Neutrophil (primary cell): Measurements from ENCODE around the gene ZNRF2.

ENCODE experiments used
- H3K27ac ChIP-seq: fragments of 200-600 bp; sonication (generic); 2 replicates; pipeline ENCODE4 v1.5.1; 2016; ENCODE audit warnings: mild to moderate bottlenecking, moderate library complexity
- H3K27me3 ChIP-seq: fragments of 200-600 bp; sonication (generic); 2 replicates; pipeline ENCODE4 v1.6.0; 2016; ENCODE audit warnings: mild to moderate bottlenecking
- H3K36me3 ChIP-seq: fragments of 200-600 bp; sonication (generic); 2 replicates; pipeline ENCODE4 v1.5.1; 2017
- H3K4me1 ChIP-seq, 2 experiments: fragments of 200-600 bp in 1 of 2; sonication (generic) in 1 of 2; 1 replicate in 1 of 2; 2 replicates in 1 of 2; pipeline versions ENCODE4 v1.5.1 to v1.6.1; 2013 to 2016; ENCODE audit warnings: low read depth in 1 of 2, low read length in 1 of 2, mild to moderate bottlenecking in 1 of 2, moderate library complexity in 1 of 2; ENCODE audit not compliant: control insufficient read depth in 1 of 2, insufficient read depth in 1 of 2
- H3K4me3 ChIP-seq, 2 experiments: fragments of 200-600 bp in 1 of 2; sonication (generic) in 1 of 2; 1 replicate in 1 of 2; 2 replicates in 1 of 2; pipeline ENCODE4 v1.5.1; 2013 to 2016; ENCODE audit warnings: low read depth in 1 of 2, low read length in 1 of 2, mild to moderate bottlenecking in 1 of 2, moderate library complexity in 1 of 2
- H3K9me3 ChIP-seq: fragments of 200-600 bp; sonication (generic); 2 replicates; pipeline ENCODE4 v1.5.1; 2016
- TF ChIP-seq, protein P1 (sequence below): fragments of 200-600 bp; sonication (generic); IDR thresholded peaks from 2 replicates; pipeline ENCODE4 v1.5.1; 2016; ENCODE audit warnings: antibody characterized with exemption

The ZNRF2 gene

GRCh38 chr7:30335763-30336487 is 51.5 kb downstream of the ZNRF2 start:
- H3K4me3 ChIP-seq: no peak overlapping the region
- no peaks in the 10 kb centered on the region for H3K36me3 ChIP-seq
- H3K9me3 ChIP-seq: no peaks in the 10 kb centered on the region
- TF ChIP-seq, protein P1, sequence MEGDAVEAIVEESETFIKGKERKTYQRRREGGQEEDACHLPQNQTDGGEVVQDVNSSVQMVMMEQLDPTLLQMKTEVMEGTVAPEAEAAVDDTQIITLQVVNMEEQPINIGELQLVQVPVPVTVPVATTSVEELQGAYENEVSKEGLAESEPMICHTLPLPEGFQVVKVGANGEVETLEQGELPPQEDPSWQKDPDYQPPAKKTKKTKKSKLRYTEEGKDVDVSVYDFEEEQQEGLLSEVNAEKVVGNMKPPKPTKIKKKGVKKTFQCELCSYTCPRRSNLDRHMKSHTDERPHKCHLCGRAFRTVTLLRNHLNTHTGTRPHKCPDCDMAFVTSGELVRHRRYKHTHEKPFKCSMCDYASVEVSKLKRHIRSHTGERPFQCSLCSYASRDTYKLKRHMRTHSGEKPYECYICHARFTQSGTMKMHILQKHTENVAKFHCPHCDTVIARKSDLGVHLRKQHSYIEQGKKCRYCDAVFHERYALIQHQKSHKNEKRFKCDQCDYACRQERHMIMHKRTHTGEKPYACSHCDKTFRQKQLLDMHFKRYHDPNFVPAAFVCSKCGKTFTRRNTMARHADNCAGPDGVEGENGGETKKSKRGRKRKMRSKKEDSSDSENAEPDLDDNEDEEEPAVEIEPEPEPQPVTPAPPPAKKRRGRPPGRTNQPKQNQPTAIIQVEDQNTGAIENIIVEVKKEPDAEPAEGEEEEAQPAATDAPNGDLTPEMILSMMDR: no peak
- H3K27me3 ChIP-seq: no peaks in the 10 kb centered on the region
- H3K4me1 ChIP-seq: peaks cover under 1 to 2% of the 10 kb centered on the region in 2 experiments
- H3K27ac ChIP-seq: no peak overlapping the region

DNA sequence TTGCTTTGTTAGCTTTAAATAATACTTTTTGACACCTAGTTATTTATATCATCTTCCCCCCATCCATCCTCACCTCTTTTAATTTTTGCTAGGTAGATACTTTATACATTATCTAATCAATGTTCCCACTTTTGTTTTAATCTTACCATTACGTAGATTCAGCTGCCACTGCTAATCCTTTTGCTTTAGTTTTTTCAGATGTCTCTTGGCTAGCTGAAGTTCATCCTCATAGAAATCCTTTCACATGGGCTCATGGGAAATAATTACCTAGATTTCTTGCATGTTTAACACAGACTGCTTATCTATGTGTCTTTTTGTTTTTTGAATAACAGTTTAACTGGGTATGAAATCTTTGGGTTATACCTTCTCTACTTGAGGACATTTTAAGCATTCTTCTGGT is 60.1 kb downstream of the ZNRF2 start:
- TF ChIP-seq, protein P1: no peak
- no peaks in the 10 kb centered on the region for H3K36me3 ChIP-seq
- no peaks in the 10 kb centered on the region for H3K27me3 ChIP-seq
- no peaks in the 10 kb centered on the region for H3K9me3 ChIP-seq
- H3K4me3 ChIP-seq: no peak overlapping the region
- H3K4me1 ChIP-seq: peaks cover 33 to 38% of the 10 kb centered on the region in 2 experiments
- peak overlapping the region; percentile 30 for H3K27ac ChIP-seq

DNA sequence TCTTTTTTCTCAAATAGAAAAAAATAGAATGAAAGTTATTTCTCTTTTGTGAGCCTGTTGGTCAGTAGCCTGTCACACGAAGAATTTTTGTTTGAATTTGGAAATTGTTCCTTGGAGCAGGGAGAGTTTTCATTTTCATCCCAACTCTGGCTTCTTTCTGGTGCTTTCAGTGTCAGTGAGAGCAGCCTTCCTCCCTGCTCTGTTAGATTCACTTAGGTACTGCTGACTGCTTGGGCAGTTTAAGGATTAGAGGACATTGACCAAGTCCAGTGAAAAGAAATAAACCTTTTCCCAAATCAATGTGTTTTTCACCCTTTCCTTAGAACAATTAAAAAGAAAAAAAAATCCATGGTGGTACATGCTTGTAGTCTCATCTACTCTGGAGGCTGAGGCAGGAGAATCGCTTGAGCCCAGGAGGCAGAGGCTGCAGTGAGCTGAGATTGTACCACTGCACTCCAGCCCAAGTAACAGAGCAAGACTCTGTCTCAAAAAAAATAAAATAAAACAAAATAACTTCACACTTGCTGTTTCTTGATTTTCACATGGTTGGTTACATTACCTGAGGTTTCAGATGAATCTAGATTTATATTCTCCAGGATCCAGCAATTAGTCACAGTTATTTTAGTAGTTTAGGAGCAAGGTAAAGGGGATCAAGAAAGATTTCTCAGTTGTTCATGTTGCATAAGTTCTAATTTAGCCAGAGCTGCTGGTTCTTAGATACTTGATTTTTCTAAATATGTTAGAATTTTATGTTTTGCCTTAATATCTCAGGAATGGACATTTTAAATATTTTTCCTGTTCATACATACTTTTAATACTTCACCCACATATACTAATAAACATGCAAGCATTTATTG is 63.1 kb downstream of the ZNRF2 start:
- Histone ChIP-seq H3K27me3 (no peaks in the 10 kb centered on the region), H3K36me3 (no peaks in the 10 kb centered on the region), H3K4me1 (peaks cover 40 to 45% of the 10 kb centered on the region in 2 experiments), H3K4me3 (no peak overlapping the region), H3K27ac (peak overlapping the region; percentile 85), H3K9me3 (no peaks in the 10 kb centered on the region)
- TF ChIP-seq, protein P1: no peak

DNA sequence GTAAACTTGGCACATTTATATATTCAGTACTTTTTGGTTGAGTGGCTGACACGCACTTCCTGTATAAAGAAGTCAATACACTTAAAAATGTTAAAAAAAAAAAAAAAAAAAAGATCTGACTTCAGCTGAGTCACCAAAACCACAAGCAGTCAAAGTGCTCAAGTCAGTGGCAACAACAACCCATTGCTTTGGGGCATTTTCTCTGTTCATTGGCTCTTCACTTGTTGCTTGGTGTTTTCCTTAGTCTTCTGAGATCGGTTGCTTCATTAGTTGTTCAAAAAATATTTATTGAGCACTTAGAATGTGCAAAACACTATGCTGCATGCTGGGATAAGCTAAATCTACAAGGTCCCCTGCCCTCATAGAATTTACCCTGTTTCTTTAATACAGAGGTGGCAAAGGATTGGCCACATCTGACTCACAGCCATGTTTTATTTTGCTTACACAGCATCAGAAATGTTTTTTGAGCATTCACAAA is 63.7 kb downstream of the ZNRF2 start:
- Histone ChIP-seq H3K4me1 (peaks cover 40 to 45% of the 10 kb centered on the region in 2 experiments), H3K27ac (peak overlapping the region; percentile 85), H3K4me3 (peak overlapping the region in 1 of 2 experiments; percentile 5), H3K27me3 (no peaks in the 10 kb centered on the region), H3K36me3 (no peaks in the 10 kb centered on the region), H3K9me3 (no peaks in the 10 kb centered on the region)
- TF ChIP-seq, protein P1: no peak

GRCh38 chr7:30349170-30349569 is 64.8 kb downstream of the ZNRF2 start:
- Histone ChIP-seq H3K9me3 (no peaks in the 10 kb centered on the region), H3K36me3 (no peaks in the 10 kb centered on the region), H3K27me3 (no peaks in the 10 kb centered on the region), H3K4me1 (peaks cover 35 to 42% of the 10 kb centered on the region in 2 experiments), H3K4me3 (no peak overlapping the region), H3K27ac (peak overlapping the region; percentile 85)
- TF ChIP-seq, protein P1: no peak
